Muscle layer of colon (tissue), 2 donors: ENCODE results near the gene KDM2B.

Source experiments
- H3K27ac ChIP-seq: one replicate; pipeline ENCODE4 v1.7.0; 2013; ENCODE audit warnings: low read depth, mild to moderate bottlenecking, low read length, moderate library complexity
- H3K27me3 ChIP-seq, 2 donors: one replicate each; pipeline ENCODE4 v1.7.0; 2013; ENCODE audit warnings: low read length in 2 of 2, mild to moderate bottlenecking in 2 of 2; ENCODE audit not compliant: insufficient read depth in 2 of 2, control insufficient read depth in 1 of 2
- H3K36me3 ChIP-seq: one replicate; pipeline ENCODE4 v1.7.0; 2013; ENCODE audit warnings: mild to moderate bottlenecking, low read length; ENCODE audit not compliant: insufficient read depth
- H3K4me1 ChIP-seq: one replicate; pipeline ENCODE4 v1.7.0; 2013; ENCODE audit warnings: mild to moderate bottlenecking, low read length; ENCODE audit not compliant: insufficient read depth
- H3K4me3 ChIP-seq, 2 donors: one replicate each; pipeline ENCODE4 v1.7.0; 2013; ENCODE audit warnings: low read length in 2 of 2, low read depth in 1 of 2, mild to moderate bottlenecking in 1 of 2, moderate library complexity in 1 of 2
- H3K9ac ChIP-seq: one replicate; pipeline ENCODE4 v1.7.0; 2013; ENCODE audit warnings: low read length
- H3K9me3 ChIP-seq: one replicate; pipeline ENCODE4 v1.7.0; 2013; ENCODE audit warnings: mild to moderate bottlenecking, low read length
- donor health status: abdominal sarcoma.
- donor health status: Adenocarcinoma of cecum.

The KDM2B gene

GRCh38 chr12:121464331-121464730, 116.5 kb downstream of the KDM2B start:
- H3K9me3 ChIP-seq, result no peaks in the 10 kb centered on the region
- no peaks in the 10 kb centered on the region for H3K27me3 ChIP-seq
- H3K4me3 ChIP-seq, result no peak overlapping the region
- H3K36me3 ChIP-seq, result no peaks in the 10 kb centered on the region
- H3K9ac ChIP-seq, result no peak overlapping the region
- no peak overlapping the region for H3K27ac ChIP-seq
- H3K4me1 ChIP-seq, result peaks cover 7% of the 10 kb centered on the region

DNA sequence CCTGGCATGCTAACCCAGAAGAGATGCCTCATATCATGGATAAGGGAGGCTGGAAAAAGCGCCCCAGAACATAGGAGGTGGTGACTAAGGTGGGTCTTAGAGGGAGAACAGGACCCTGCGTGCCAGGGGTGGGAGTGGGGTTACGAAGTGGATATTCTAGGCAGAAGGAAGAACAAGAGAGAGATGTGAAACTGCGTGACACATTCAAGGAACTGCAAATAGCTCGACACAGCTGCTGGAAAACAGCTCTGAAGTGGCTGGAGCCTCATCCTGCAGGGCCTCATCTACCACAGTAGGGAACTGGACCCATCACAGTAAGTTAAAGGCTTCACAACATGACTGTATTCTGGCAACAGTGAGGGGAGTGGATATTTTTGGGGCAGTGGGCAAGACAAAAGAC, 119.8 kb downstream of the KDM2B start:
- H3K27ac ChIP-seq, result no peak overlapping the region
- no peaks in the 10 kb centered on the region for H3K36me3 ChIP-seq
- H3K9me3 ChIP-seq, result no peaks in the 10 kb centered on the region
- H3K4me3 ChIP-seq, result no peak overlapping the region
- H3K27me3 ChIP-seq, result no peaks in the 10 kb centered on the region
- H3K9ac ChIP-seq, result no peak overlapping the region
- peaks cover 4% of the 10 kb centered on the region for H3K4me1 ChIP-seq

DNA sequence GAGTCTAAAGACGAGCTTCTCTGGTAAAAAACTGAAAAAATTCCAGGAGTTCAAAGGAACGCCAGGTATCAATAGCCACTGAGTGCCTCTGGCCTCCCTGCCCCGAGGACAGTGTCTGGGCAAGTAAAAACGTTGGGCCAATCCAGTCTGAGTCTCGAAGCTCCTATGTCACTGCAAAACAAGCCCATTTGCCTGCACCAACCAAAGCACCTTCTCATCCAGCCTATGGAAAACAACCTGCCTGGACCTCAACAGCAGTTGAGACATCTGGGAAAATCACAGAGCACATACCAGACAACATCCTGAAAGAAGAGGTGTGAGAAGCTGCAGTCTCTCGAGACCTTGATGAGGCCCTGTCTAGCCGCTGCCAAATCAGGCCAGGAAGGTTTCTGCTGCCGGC, 124.3 kb downstream of the KDM2B start:
- no peak overlapping the region for H3K9ac ChIP-seq
- no peak overlapping the region for H3K4me3 ChIP-seq
- peaks cover 8% of the 10 kb centered on the region for H3K4me1 ChIP-seq
- no peaks in the 10 kb centered on the region for H3K9me3 ChIP-seq
- H3K36me3 ChIP-seq, result no peaks in the 10 kb centered on the region
- no peaks in the 10 kb centered on the region for H3K27me3 ChIP-seq
- no peak overlapping the region for H3K27ac ChIP-seq

DNA sequence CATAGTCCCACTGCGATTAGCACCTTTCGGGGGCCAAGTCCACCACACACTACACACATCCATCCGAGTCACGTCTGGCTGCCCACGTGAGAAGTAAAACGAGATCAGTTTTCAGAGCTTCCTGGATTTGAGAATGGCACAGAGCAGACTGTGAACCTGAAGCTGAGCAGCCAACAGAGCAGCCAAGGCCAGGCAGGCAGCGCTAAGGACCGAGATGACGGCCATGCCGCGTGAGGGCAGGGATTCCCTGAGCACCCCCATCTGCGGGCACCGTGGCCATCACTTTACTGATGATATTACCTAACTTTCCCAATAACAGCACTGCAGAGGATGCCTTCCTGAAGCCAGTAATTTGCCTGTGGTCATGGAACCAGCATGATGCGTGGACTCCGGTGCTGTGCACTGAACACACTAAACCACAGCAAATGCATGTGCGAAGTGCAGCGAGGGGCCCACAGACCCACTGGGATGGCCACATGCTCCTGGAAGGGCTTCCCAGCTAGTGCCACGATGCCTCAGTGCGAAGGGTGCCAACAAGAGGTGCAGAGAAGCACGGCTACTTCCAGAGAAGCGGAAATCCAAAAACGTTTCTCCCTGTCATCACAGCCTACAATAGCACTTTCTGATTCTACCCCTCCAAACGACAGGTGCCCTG, 124.9 kb downstream of the KDM2B start:
- H3K9me3 ChIP-seq, result no peaks in the 10 kb centered on the region
- H3K4me1 ChIP-seq, result peaks cover 8% of the 10 kb centered on the region
- H3K27me3 ChIP-seq, result no peaks in the 10 kb centered on the region
- no peak overlapping the region for H3K9ac ChIP-seq
- no peak overlapping the region for H3K27ac ChIP-seq
- no peaks in the 10 kb centered on the region for H3K36me3 ChIP-seq
- no peak overlapping the region for H3K4me3 ChIP-seq

- H3K9ac ChIP-seq, result no peak overlapping the region
- no peak overlapping the region for H3K27ac ChIP-seq
- no peaks in the 10 kb centered on the region for H3K27me3 ChIP-seq
- no peaks in the 10 kb centered on the region for H3K9me3 ChIP-seq
- H3K36me3 ChIP-seq, result no peaks in the 10 kb centered on the region
- peaks cover 8% of the 10 kb centered on the region for H3K4me1 ChIP-seq
- no peak overlapping the region for H3K4me3 ChIP-seq
Observed at GRCh38 chr12:121454921-121455320, 125.9 kb downstream of the KDM2B start.

- H3K9ac ChIP-seq, result no peak overlapping the region
- H3K9me3 ChIP-seq, result no peaks in the 10 kb centered on the region
- peaks cover 8% of the 10 kb centered on the region for H3K4me1 ChIP-seq
- no peaks in the 10 kb centered on the region for H3K27me3 ChIP-seq
- H3K4me3 ChIP-seq, result no peak overlapping the region
- H3K36me3 ChIP-seq, result no peaks in the 10 kb centered on the region
- no peak overlapping the region for H3K27ac ChIP-seq
Observed at GRCh38 chr12:121453629-121454028, 127.2 kb downstream of the KDM2B start.

- Histone ChIP-seq H3K9me3 (no peaks in the 10 kb centered on the region), H3K4me3 (no peak overlapping the region), H3K27me3 (no peaks in the 10 kb centered on the region), H3K27ac (peak overlapping the region; percentile 3), H3K36me3 (no peaks in the 10 kb centered on the region), H3K9ac (no peak overlapping the region), H3K4me1 (peaks cover 8% of the 10 kb centered on the region)
Observed at GRCh38 chr12:121452985-121453360, 127.8 kb downstream of the KDM2B start.

- Histone ChIP-seq H3K4me1 (peaks cover 8% of the 10 kb centered on the region), H3K9me3 (no peaks in the 10 kb centered on the region), H3K27me3 (no peaks in the 10 kb centered on the region), H3K27ac (peak overlapping the region; percentile 3), H3K4me3 (peak overlapping the region in 1 of 2 donors; percentile 35), H3K9ac (no peak overlapping the region), H3K36me3 (no peaks in the 10 kb centered on the region)
Observed at GRCh38 chr12:121452340-121452984, 128.4 kb downstream of the KDM2B start.

GRCh38 chr12:121451961-121452339, 128.9 kb downstream of the KDM2B start:
- H3K9ac ChIP-seq, result no peak overlapping the region
- peak overlapping the region in 1 of 2 donors; percentile 35 for H3K4me3 ChIP-seq
- no peaks in the 10 kb centered on the region for H3K9me3 ChIP-seq
- H3K27ac ChIP-seq, result peak overlapping the region; percentile 3
- H3K27me3 ChIP-seq, result no peaks in the 10 kb centered on the region
- H3K4me1 ChIP-seq, result peaks cover 8% of the 10 kb centered on the region
- no peaks in the 10 kb centered on the region for H3K36me3 ChIP-seq

DNA sequence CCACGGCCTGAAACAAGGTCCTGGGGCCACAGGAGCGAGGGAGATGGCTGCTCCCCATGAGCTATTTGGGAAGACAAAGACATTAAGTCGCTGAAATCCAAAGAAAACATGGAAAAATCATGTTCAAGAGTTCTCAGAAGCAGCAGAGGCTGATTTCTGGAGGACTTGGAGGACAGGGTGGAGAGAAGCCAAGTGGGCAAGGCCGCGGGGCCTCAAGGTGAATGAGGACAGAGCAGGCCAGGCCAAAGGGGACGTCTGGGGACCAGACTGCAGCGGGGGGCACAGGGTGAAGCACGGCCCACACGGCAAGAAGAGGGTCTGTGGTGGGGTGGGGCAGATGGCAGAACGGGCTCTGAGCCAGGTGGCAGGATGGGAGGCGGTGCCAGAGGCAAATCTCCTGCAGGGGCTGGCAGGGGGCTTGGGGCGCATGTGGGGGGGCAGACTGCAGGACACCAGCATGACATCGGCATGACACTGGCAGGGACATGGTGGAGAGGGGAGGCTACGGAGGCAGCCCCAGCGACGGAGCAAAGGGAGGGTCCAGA, 132.0 kb downstream of the KDM2B start:
- no peak overlapping the region for H3K4me3 ChIP-seq
- H3K9me3 ChIP-seq, result no peaks in the 10 kb centered on the region
- no peak overlapping the region for H3K9ac ChIP-seq
- peaks cover 19% of the 10 kb centered on the region for H3K4me1 ChIP-seq
- H3K36me3 ChIP-seq, result no peaks in the 10 kb centered on the region
- no peak overlapping the region for H3K27ac ChIP-seq
- no peaks in the 10 kb centered on the region for H3K27me3 ChIP-seq

DNA sequence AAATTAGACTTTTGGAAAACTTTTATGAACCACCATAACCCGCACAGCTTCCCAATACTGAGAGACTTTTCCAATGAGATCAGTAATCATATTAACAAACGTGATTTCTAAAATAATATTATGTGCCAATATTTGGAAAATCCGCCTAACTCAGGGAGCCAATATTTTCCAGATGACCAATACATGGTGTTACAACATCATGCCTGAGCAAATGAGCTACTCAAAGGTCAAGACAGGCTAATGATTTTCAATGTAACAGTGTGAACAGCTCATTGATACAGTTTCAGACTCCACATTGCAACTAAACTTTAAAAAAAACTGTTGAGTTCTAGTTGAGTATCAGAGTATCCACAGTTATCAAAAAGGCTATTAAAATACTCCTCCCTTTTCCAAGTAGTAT, 134.1 kb downstream of the KDM2B start:
- Histone ChIP-seq H3K4me3 (no peak overlapping the region), H3K27ac (no peak overlapping the region), H3K36me3 (no peaks in the 10 kb centered on the region), H3K9me3 (no peaks in the 10 kb centered on the region), H3K4me1 (peaks cover 26% of the 10 kb centered on the region), H3K9ac (no peak overlapping the region), H3K27me3 (no peaks in the 10 kb centered on the region)

GRCh38 chr12:121444842-121445202, 136.0 kb downstream of the KDM2B start:
- peaks cover 23% of the 10 kb centered on the region for H3K4me1 ChIP-seq
- H3K27ac ChIP-seq, result peak overlapping the region; percentile 49
- peaks cover 14% of the 10 kb centered on the region for H3K36me3 ChIP-seq
- H3K4me3 ChIP-seq, result no peak overlapping the region
- H3K9ac ChIP-seq, result no peak overlapping the region
- H3K9me3 ChIP-seq, result no peaks in the 10 kb centered on the region
- no peaks in the 10 kb centered on the region for H3K27me3 ChIP-seq
